T-cell (primary cell): ENCODE results near the gene DUS2. TPM values are rescaled to one million over a fixed set of nuclear protein-coding genes. Genes with fewer than 3 reads are reported as not detected.
"Not testable (repeated sequence)": the region's sequence is repeated elsewhere in the genome, so short reads cannot be mapped to it uniquely, and the experiment has no call there.

Experiments used
- ATAC-seq, 4 experiments: fragments of 200-7000 bp in 3 of 4; fragments of 150-1000 bp in 1 of 4; cut with Tn5 transposase; replicated peaks in 1 of 4; 1 replicate in 3 of 4; 2 replicates in 1 of 4; pipeline ENCODE4 v1.10.0; 2021; ENCODE audit warnings: moderate library complexity in 3 of 4, mild to moderate bottlenecking in 2 of 4, moderate number of reproducible peaks in 1 of 4
- CTCF ChIA-PET, 2 donors: fragments of 300-600 bp; sonication (Branson Sonifier 250); formaldehyde crosslinking; loops; one replicate each; lab custom pipeline; 2022; ENCODE audit warnings: antibody characterized with exemption in 2 of 2; lab: Charles Lee
- POLR2A ChIA-PET, 2 donors: fragments of 300-600 bp; sonication (Branson Sonifier 250); formaldehyde crosslinking; loops; one replicate each; lab custom pipeline; 2022; ENCODE audit warnings: antibody characterized with exemption in 2 of 2; lab: Charles Lee
- DNase-seq, 35 experiments: peaks; one replicate each; pipeline versions ENCODE4 v3.0.0 to v3.0.0-alpha.2; 2013 to 2023
- H3K27ac ChIP-seq: one replicate; pipeline ENCODE4 v1.5.1; 2013; ENCODE audit warnings: low read length
- H3K27me3 ChIP-seq, 2 experiments: replicated peaks in 1 of 2; 1 replicate in 1 of 2; 2 replicates in 1 of 2; pipeline versions ENCODE4 v1.6.1 to v1.7.0; 2013; ENCODE audit warnings: low read length in 1 of 2, mixed read lengths in 1 of 2; ENCODE audit not compliant: control insufficient read depth in 2 of 2, insufficient read depth in 2 of 2; ENCODE audit errors: extremely low read depth in 1 of 2
- H3K36me3 ChIP-seq, 2 donors: 1 replicate in 1 of 2; 2 replicates in 1 of 2; pipeline versions ENCODE4 v1.6.1 to v1.7.0; 2013; ENCODE audit warnings: low read length in 1 of 2; ENCODE audit not compliant: control insufficient read depth in 2 of 2, insufficient read depth in 1 of 2; ENCODE audit errors: extremely low read depth in 1 of 2
- H3K4me1 ChIP-seq, 2 experiments: 1 replicate in 1 of 2; 2 replicates in 1 of 2; pipeline versions ENCODE4 v1.6.1 to v1.7.0; 2013; ENCODE audit warnings: low read length in 2 of 2, mixed read lengths in 1 of 2; ENCODE audit not compliant: insufficient read depth in 2 of 2, control insufficient read depth in 1 of 2; ENCODE audit errors: extremely low read depth in 1 of 2
- H3K4me3 ChIP-seq, 2 donors: 1 replicate in 1 of 2; 2 replicates in 1 of 2; pipeline versions ENCODE4 v1.5.1 to v1.7.0; 2013; ENCODE audit warnings: mild to moderate bottlenecking in 2 of 2, low read length in 1 of 2, moderate library complexity in 1 of 2; ENCODE audit not compliant: control insufficient read depth in 1 of 2; ENCODE audit errors: extremely low read depth in 1 of 2
- H3K9me3 ChIP-seq: 2 replicates; pipeline ENCODE4 v1.7.0; 2013
- H3K27ac Mint-ChIP-seq, 2 donors: one replicate each; pipeline ENCODE4 v1.8.0; 2020 to 2021; ENCODE audit warnings: mild to moderate bottlenecking in 2 of 2, mixed read lengths in 2 of 2
- H3K27me3 Mint-ChIP-seq, 2 donors: one replicate each; pipeline ENCODE4 v1.8.0; 2021 to 2022; ENCODE audit warnings: mixed read lengths in 2 of 2
- H3K36me3 Mint-ChIP-seq: one replicate; pipeline ENCODE4 v1.8.0; 2021; ENCODE audit warnings: mixed read lengths
- H3K4me1 Mint-ChIP-seq, 3 donors: one replicate each; pipeline ENCODE4 v1.8.0; 2020 to 2022; ENCODE audit warnings: mixed read lengths in 3 of 3, mild to moderate bottlenecking in 1 of 3
- H3K4me3 Mint-ChIP-seq, 3 donors: one replicate each; pipeline ENCODE4 v1.8.0; 2020 to 2022; ENCODE audit warnings: mild to moderate bottlenecking in 3 of 3, mixed read lengths in 3 of 3, moderate library complexity in 3 of 3
- H3K9me3 Mint-ChIP-seq, 3 donors: one replicate each; pipeline ENCODE4 v1.8.0; 2020 to 2022; ENCODE audit warnings: mixed read lengths in 3 of 3
- WGBS: methylation state at CpG from one replicate; pipeline ENCODE4 v1.1.5; 2013; ENCODE audit warnings: missing lambda C conversion rate; ENCODE audit not compliant: insufficient coverage; 5-methylcytosine and 5-hydroxymethylcytosine counted together
- total RNA-seq, 35 experiments: library from RNA in 6 of 35; stranded (reverse) in 6 of 35; fragments of 120-200 nt in 1 of 35; gene quantifications; one replicate each; pipeline versions ENCODE4 v1.2.1 to v1.2.4 and lab custom pipeline; 2013 to 2026

The DUS2 gene
- total RNA-seq, 5 donors from 2014 or later (not counting 1 experiment from before 2014, with no cell fraction given) = 14.5 to 19.4 (median 15.8) TPM

DNA sequence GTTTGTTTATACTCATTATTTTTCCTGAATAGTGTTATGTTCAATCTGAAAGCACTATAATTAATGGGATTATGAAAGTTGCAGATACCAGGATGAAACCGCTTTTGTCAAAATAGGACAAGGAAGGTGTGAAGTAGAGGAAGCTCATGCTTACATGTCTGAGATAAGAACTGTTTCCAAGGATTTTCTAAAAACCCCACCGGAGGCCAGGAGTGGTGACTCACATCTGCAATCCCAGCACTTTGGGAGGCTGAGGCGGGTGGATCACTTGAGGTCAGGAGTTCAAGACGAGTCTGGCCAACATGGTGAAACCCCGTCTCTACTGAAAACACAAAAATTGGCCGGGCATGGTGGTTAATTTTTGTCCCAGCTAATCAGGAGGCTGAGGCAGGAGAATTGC is 7.0 kb downstream of the DUS2 start:
- H3K9me3 ChIP-seq, H3K4me3 Mint-ChIP-seq, H3K27me3 Mint-ChIP-seq, DNase-seq, ATAC-seq, H3K9me3 Mint-ChIP-seq, H3K27ac ChIP-seq, H3K27me3 ChIP-seq, H3K27ac Mint-ChIP-seq, POLR2A ChIA-PET, H3K4me3 ChIP-seq, CTCF ChIA-PET: not testable (repeated sequence)
- H3K4me1 Mint-ChIP-seq = peaks cover 4 to 11% (median 10%) of the 10 kb centered on the region in 3 donors
- WGBS = 90% methylated on average over 2 of the region's 6 CpGs
- H3K4me1 ChIP-seq = peaks cover 0 to 14% of the 10 kb centered on the region in 2 experiments
- peaks cover 20% of the 10 kb centered on the region for H3K36me3 Mint-ChIP-seq
- H3K36me3 ChIP-seq = peaks cover 0 to 18% of the 10 kb centered on the region in 2 donors

DNA sequence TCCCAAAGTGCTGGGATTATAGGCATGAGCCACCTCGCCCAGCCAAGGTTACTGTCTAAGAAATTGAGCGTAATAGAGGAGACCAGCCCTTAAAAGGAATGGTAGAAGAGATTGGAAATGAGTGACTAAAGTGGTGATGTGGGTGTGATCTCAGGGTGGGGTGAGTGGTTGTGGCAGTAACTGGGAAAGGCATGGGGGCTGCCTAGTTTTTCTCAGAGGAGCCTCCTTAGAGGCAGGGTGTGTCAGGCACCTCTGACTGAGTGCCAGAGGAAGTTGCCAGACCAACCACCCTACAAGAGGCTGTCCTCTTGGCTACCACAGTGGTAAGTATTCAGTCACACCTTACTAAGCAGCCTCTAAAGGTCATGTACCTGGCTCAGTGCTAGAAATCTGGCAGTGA is 8.9 kb downstream of the DUS2 start:
- ChIA-PET CTCF (interaction anchor here in 1 of 2 donors (0.6 kb wide), 1 partner anchor 191 kb away, joined by 5 read pairs; no protein-coding TSS in a partner anchor), POLR2A (no interaction called here)
- Mint-ChIP-seq H3K27ac (no peak overlapping the region), H3K27me3 (no peaks in the 10 kb centered on the region), H3K9me3 (no peaks in the 10 kb centered on the region), H3K4me1 (peaks cover 2 to 11% (median 10%) of the 10 kb centered on the region in 3 donors), H3K36me3 (peaks cover 16% of the 10 kb centered on the region), H3K4me3 (no peak overlapping the region)
- 77% methylated on average over 2 of the region's 2 CpGs for WGBS
- no peak overlapping the region for H3K4me3 ChIP-seq
- H3K9me3 ChIP-seq = no peaks in the 10 kb centered on the region
- ATAC-seq = no peak
- no peaks in the 10 kb centered on the region for H3K27me3 ChIP-seq
- H3K27ac ChIP-seq = no peak overlapping the region
- peaks cover 0 to 19% of the 10 kb centered on the region in 2 experiments for H3K4me1 ChIP-seq
- H3K36me3 ChIP-seq = peaks cover 0 to 7% of the 10 kb centered on the region in 2 donors
- no peak for DNase-seq

DNA sequence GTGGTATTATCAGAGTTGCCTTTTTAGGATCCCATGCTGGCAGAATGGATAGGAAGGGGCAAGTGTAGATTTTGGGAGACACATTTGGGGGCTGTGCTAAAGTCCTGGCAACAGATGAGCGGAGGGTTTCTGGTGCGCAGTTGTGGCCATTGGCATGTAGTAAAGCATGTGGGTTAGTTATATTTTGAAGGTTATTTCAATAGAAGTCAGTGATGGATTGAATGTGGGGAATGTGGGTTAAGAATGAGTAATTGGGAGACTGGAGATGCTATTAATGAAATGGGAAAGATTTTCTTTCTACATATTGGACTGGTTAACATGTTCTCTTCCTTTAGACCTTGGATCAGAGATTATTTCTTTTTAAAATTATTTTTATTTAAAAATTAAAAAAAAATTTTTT is 10.0 kb downstream of the DUS2 start:
- Mint-ChIP-seq H3K4me3 (no peak overlapping the region), H3K27ac (no peak overlapping the region), H3K27me3 (no peaks in the 10 kb centered on the region), H3K36me3 (peaks cover 9% of the 10 kb centered on the region), H3K4me1 (peaks cover 2 to 16% (median 2%) of the 10 kb centered on the region in 3 donors), H3K9me3 (no peaks in the 10 kb centered on the region)
- Histone ChIP-seq H3K27me3 (no peaks in the 10 kb centered on the region), H3K4me1 (peaks cover 0 to 19% of the 10 kb centered on the region in 2 experiments), H3K36me3 (peaks cover 0 to under 1% of the 10 kb centered on the region in 2 donors), H3K27ac (no peak overlapping the region), H3K9me3 (no peaks in the 10 kb centered on the region), H3K4me3 (no peak overlapping the region)
- CTCF ChIA-PET = interaction anchor here in 1 of 2 donors (0.6 to 0.7 kb wide), 2 partner anchors 11 to 46 kb away, joined by 5 read pairs; no protein-coding TSS in a partner anchor
- WGBS = 92% methylated on average over 2 of the region's 2 CpGs
- DNase-seq = no peak
- ATAC-seq = no peak
- POLR2A ChIA-PET = no interaction called here

DNA sequence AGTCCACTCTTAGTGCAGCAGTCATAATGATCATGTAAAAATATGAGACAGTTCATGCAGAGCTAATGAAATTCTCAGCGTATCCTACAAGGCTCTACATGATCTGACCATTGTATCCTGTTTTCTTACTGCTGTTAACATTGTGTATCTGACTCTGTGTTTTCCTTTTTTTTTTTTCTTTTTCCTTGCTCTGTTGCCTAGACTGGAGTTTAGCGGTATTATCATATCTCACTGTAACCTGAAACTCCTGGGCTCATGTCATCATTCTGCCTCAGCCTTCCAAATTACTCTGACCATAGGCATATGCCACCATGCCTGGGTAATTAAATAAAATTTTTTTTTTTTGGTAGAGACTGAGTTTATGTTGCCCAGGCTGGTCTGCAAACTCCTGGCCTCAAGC is 12.1 kb downstream of the DUS2 start:
- H3K27ac ChIP-seq = no peak overlapping the region
- ChIA-PET CTCF (interaction anchor here in 1 of 2 donors (0.7 kb wide), 1 partner anchor 37 kb away, joined by 4 read pairs; no protein-coding TSS in a partner anchor), POLR2A (no interaction called here)
- Mint-ChIP-seq H3K27me3 (no peaks in the 10 kb centered on the region), H3K27ac (no peak overlapping the region), H3K4me1 (peaks cover under 1 to 22% (median 6%) of the 10 kb centered on the region in 3 donors), H3K36me3 (peaks cover 9% of the 10 kb centered on the region), H3K4me3 (no peak overlapping the region), H3K9me3 (no peaks in the 10 kb centered on the region)
- H3K36me3 ChIP-seq = peaks cover 0 to 7% of the 10 kb centered on the region in 2 donors
- ATAC-seq (no peak), DNase-seq (no peak)
- no peaks in the 10 kb centered on the region for H3K9me3 ChIP-seq
- no CpG with 5 or more reads among the region's 2 CpGs for WGBS
- peaks cover 0 to 21% of the 10 kb centered on the region in 2 experiments for H3K4me1 ChIP-seq
- H3K4me3 ChIP-seq = no peak overlapping the region
- H3K27me3 ChIP-seq = no peaks in the 10 kb centered on the region

DNA sequence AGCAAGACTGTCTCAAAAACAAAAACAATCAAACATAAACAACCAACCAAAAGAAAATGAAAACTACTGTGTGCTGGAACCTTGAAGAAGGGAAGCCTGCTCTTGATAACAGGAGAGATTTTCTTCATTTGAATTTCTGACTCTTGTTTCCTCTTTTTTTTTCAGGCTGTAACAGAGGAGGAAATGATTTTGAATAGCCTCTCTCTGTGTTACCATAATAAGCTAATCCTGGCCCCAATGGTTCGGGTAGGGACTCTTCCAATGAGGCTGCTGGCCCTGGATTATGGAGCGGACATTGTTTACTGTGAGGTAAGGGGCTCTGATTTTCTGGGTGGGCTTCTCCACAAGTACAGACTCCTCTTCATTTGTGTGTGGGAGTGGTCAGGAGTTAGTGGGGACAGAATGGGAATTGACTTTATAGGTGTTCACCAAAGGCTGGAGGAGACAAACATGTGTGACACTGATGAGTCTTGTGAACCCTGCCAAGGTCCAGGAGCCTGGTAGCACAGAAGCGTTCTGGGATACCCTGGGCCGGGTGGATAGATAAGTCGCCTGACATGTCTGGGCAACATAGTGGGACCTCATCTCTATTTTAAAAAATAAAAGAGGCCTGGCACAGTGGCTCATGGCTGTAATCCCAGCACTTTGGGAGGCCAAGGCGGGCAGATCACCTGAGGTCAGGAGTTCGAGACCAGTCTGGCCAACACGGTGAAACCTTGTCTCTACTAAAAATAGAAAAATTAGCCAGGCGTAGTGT is 14.9 kb downstream of the DUS2 start:
- WGBS = 97% methylated on average over 3 of the region's 9 CpGs
- CTCF ChIA-PET = interaction anchor here in 1 of 2 donors (0.7 to 1.4 kb wide), 3 partner anchors 39 to 331 kb away, joined by 3 to 4 read pairs (median 3); partner anchors contain the start of gene DPEP2
- peaks cover 5 to 18% (median 9%) of the 10 kb centered on the region in 3 donors for H3K4me1 Mint-ChIP-seq
- H3K27ac Mint-ChIP-seq = peak overlapping the region in 1 of 2 donors; percentile 59
- H3K27me3 ChIP-seq = no peaks in the 10 kb centered on the region
- no peak for ATAC-seq
- peaks cover 7% of the 10 kb centered on the region for H3K36me3 Mint-ChIP-seq
- POLR2A ChIA-PET = interaction anchor here in 1 of 2 donors (0.7 kb wide), 1 partner anchor 46 kb away, joined by 9 read pairs; no protein-coding TSS in a partner anchor
- no peaks in the 10 kb centered on the region for H3K9me3 ChIP-seq
- H3K36me3 ChIP-seq = peaks cover 0 to 10% of the 10 kb centered on the region in 2 donors
- no peaks in the 10 kb centered on the region for H3K27me3 Mint-ChIP-seq
- H3K4me3 ChIP-seq = no peak overlapping the region
- H3K9me3 Mint-ChIP-seq = no peaks in the 10 kb centered on the region
- no peak overlapping the region for H3K27ac ChIP-seq
- H3K4me1 ChIP-seq = peaks cover 2 to 13% of the 10 kb centered on the region in 2 experiments
- H3K4me3 Mint-ChIP-seq = peak overlapping the region in 1 of 3 donors; percentile 32
- DNase-seq = no peak

DNA sequence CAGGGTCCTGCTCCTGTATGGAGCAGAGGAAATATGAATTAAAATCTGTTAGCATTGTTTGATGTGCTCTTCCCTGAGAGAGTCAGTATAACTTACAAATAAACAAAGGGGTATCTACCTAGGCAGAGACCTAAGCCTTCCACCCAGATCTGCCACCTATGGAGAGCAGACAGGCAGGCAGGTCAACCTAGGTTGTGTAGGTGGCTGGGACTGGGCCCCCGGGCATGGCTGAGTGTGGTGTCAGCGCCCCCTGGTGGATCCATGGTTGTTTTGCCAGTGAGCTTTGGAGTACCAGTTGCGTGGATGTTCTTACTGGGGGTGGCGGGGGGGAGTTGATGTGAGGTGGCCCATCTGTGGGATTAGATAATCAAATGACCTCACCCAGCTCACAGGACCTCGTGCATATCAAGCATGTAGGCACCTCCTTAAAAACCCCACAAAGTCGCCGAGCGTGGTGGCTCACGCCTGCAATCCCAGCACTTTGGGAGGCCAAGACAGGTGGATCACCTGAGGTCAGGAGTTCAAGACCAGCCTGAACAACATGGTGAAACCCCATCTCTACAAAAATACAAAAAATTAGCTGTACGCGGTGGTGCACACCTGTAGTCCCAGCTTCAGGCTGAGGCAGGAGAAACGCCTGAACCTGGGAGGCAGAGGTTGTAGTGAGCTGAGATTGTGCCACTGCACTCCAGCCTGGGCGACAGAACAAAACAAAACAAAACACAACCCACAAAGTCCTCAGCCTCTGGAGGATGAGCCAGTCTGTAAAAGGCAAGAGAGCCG is 17.6 kb downstream of the DUS2 start:
- peaks cover 2 to 13% of the 10 kb centered on the region in 2 experiments for H3K4me1 ChIP-seq
- ATAC-seq (peak; percentile 98 to 99 (median 98)), DNase-seq (peak; percentile 66 to 95 (median 86))
- H3K27me3 ChIP-seq = no peaks in the 10 kb centered on the region
- no peak overlapping the region for H3K4me3 Mint-ChIP-seq
- H3K27ac Mint-ChIP-seq = peak overlapping the region; percentile 86 to 88
- no peak overlapping the region for H3K4me3 ChIP-seq
- H3K9me3 Mint-ChIP-seq = no peaks in the 10 kb centered on the region
- CTCF ChIA-PET = interaction anchor here (0.6 to 1.6 kb wide), 38 partner anchors 11 to 520 kb away, joined by 3 to 14 read pairs (median 4); partner anchors contain the start of genes DDX28 (in 1 of the 2), DUS2 (in 1 of the 2), NFATC3 (in 1 of the 2) and NRN1L (in 1 of the 2)
- peaks cover 0 to 10% of the 10 kb centered on the region in 2 donors for H3K36me3 ChIP-seq
- POLR2A ChIA-PET = interaction anchor here in 1 of 2 donors (0.6 kb wide), 1 partner anchor 31 kb away, joined by 5 read pairs; no protein-coding TSS in a partner anchor
- H3K4me1 Mint-ChIP-seq = peaks cover 5 to 18% (median 9%) of the 10 kb centered on the region in 3 donors
- H3K27me3 Mint-ChIP-seq = no peaks in the 10 kb centered on the region
- peaks cover 7% of the 10 kb centered on the region for H3K36me3 Mint-ChIP-seq
- whole genome bisulfite sequencing = 0% methylated on average over 2 of the region's 14 CpGs
- no peak overlapping the region for H3K27ac ChIP-seq
- H3K9me3 ChIP-seq = no peaks in the 10 kb centered on the region
